ENCODE results near the gene HSP90AA1.
"Not testable (repeated sequence)": the region's sequence is repeated elsewhere in the genome, so short reads cannot be mapped to it uniquely, and the experiment has no call there.

GRCh38 chr14:102134021-102134420 is 47.2 kb upstream of the HSP90AA1 start:
- not testable (repeated sequence) for TF ChIP-seq CTCF (conservative IDR thresholded peaks at IDR 0.05 in 1 of 2, IDR thresholded peaks at IDR 0.05 in 1 of 2; ENCODE audit: extremely low read depth in 1 of 2, insufficient read depth in 1 of 2, low read depth in 1 of 2, low read length in 2 of 2); EZH2 (IDR thresholded peaks at IDR 0.05; ENCODE audit: borderline replicate concordance, low read length)
